ENCODE results near the gene CIC. TPM values are rescaled to one million over a fixed set of nuclear protein-coding genes. Genes with fewer than 3 reads are reported as not detected.

The CIC gene
- total RNA-seq, 4 donors from 2014 or later: 57.8 to 90.0 (median 59.0) TPM

- intact Hi-C loops (cut with DNase I; ENCODE audit: low total_unique reads): loop anchor here (10.0 kb wide), 1 partner anchor 54 kb away; no protein-coding TSS in a partner anchor
- DNase-seq (ENCODE audit: low spot score in 2 of 2): no peak
- no peak for TF ChIP-seq POLR2A (IDR thresholded peaks at IDR 0.05)
- TF ChIP-seq CTCF (IDR thresholded peaks at IDR 0.05): no peak
- no peak overlapping the region for H3K4me3 ChIP-seq (ENCODE audit: low read depth, poor library complexity, severe bottlenecking)
- 91 to 93% methylated on average over 3 of the region's 3 CpGs for WGBS, 2 donors
Measured at GRCh38 chr19:42241279-42241678, 27.8 kb upstream of the CIC start.

DNA sequence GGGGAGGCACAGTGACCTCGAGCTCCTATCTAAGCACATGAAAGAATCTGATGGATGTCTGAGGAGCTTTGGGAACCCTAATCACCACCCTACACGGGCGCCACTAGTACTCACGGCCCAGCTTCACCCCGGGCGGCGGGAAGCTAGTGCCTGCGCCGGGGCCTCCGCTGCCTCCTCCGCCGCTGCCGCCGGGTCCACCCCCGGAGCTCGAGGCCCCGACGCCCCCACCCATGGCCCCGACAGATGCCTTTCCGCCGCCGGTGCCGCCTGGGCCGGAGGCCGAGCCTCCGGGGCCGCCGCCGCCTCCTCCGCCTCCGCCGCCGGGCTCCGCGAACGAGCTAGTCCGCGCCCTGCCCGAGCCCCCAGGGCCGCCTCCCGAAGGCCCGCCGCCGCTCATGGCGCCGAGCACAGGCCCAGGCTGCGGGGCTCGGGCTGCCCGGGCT is 27.0 kb upstream of the CIC start:
- no peak for TF ChIP-seq CTCF (IDR thresholded peaks at IDR 0.05)
- TF ChIP-seq POLR2A (IDR thresholded peaks at IDR 0.05): no peak
- WGBS, 2 donors: 0% methylated on average over 2 to 14 of the region's 49 CpGs
- DNase-seq (ENCODE audit: low spot score in 2 of 2): peak in 1 of 2 donors; percentile 22
- intact Hi-C loops (cut with DNase I; ENCODE audit: low total_unique reads): loop anchor here (10.0 kb wide), 1 partner anchor 53 kb away; no protein-coding TSS in a partner anchor
- peak overlapping the region; percentile 81 for H3K4me3 ChIP-seq (ENCODE audit: low read depth, poor library complexity, severe bottlenecking)

- DNase-seq (ENCODE audit: low spot score in 2 of 2): peak; percentile 99 to 100
- intact Hi-C loops (cut with DNase I; ENCODE audit: low total_unique reads): loop anchor here (10.0 kb wide), 1 partner anchor 52 kb away; no protein-coding TSS in a partner anchor
- 1% methylated on average over 35 to 64 of the region's 76 CpGs for WGBS, 2 donors
- peak within 1 kb of the TSS; percentile 81 for H3K4me3 ChIP-seq (ENCODE audit: low read depth, poor library complexity, severe bottlenecking)
- no peak for TF ChIP-seq CTCF (IDR thresholded peaks at IDR 0.05)
- TF ChIP-seq POLR2A (IDR thresholded peaks at IDR 0.05): no peak
Measured at GRCh38 chr19:42242512-42243409, 26.3 kb upstream of the CIC start, which contains the start of gene GSK3A. Gene GSK3A, minus strand, starts transcription at chr19:42242602. Its CDS starts 137 bp downstream, at chr19:42242465.

- peak; percentile 93 to 99 for DNase-seq (ENCODE audit: low spot score in 2 of 2)
- TF ChIP-seq CTCF (IDR thresholded peaks at IDR 0.05) (no peak), POLR2A (IDR thresholded peaks at IDR 0.05) (peak in 1 of 2 donors; percentile 27)
- H3K4me3 ChIP-seq (ENCODE audit: low read depth, poor library complexity, severe bottlenecking): peak overlapping the region; percentile 25
- intact Hi-C loops (cut with DNase I; ENCODE audit: low total_unique reads): loop anchor here (10.0 kb wide), 1 partner anchor 50 kb away; no protein-coding TSS in a partner anchor
- WGBS, 2 donors: 2% methylated on average over 36 to 45 of the region's 45 CpGs
Measured at GRCh38 chr19:42244347-42245220, 24.5 kb upstream of the CIC start.

- intact Hi-C loops (cut with DNase I; ENCODE audit: low total_unique reads): loop anchor here (10.0 kb wide), 1 partner anchor 50 kb away; no protein-coding TSS in a partner anchor
- peak in 1 of 2 donors; percentile 22 for DNase-seq (ENCODE audit: low spot score in 2 of 2)
- TF ChIP-seq POLR2A (IDR thresholded peaks at IDR 0.05) (no peak), CTCF (IDR thresholded peaks at IDR 0.05) (no peak)
- WGBS, 2 donors: 75% methylated on average over 10 of the region's 10 CpGs
- no peak overlapping the region for H3K4me3 ChIP-seq (ENCODE audit: low read depth, poor library complexity, severe bottlenecking)
Measured at GRCh38 chr19:42245231-42245630, 23.8 kb upstream of the CIC start.

Data from lower leg skin (tissue), 4 donors.